ENCODE results near the gene ATRIP. TPM values are rescaled to one million over a fixed set of nuclear protein-coding genes. Genes with fewer than 3 reads are reported as not detected.
A peak's percentile ranks its signal among the peaks of the same experiment; 100 is the strongest.

The ATRIP gene
- total RNA-seq, 1 experiment from 2014 or later: 16.1 TPM

- Histone ChIP-seq H3K9me2 (replicated peaks; ENCODE audit: low read length) (no peaks in the 10 kb centered on the region), H3K79me2 (ENCODE audit: low read length) (no peaks in the 10 kb centered on the region), H2AFZ (ENCODE audit: low read length) (no peak overlapping the region), H3K9ac (ENCODE audit: low read length) (no peak overlapping the region), H3F3A (ENCODE audit: low read length, unreplicated experiment) (no peaks in the 10 kb centered on the region), H3K4me3 (ENCODE audit: low read length) (no peak overlapping the region), H3K27me3 (ENCODE audit: low read length) (no peaks in the 10 kb centered on the region), H3K4me1 (ENCODE audit: insufficient read depth, low read length) (no peaks in the 10 kb centered on the region), H4K20me1 (ENCODE audit: low read length) (no peaks in the 10 kb centered on the region), H3K36me3 (ENCODE audit: low read depth, low read length) (no peaks in the 10 kb centered on the region), H3K9me3 (ENCODE audit: low read length) (no peaks in the 10 kb centered on the region), H3K4me2 (ENCODE audit: low read length) (no peak overlapping the region), H3K27ac (ENCODE audit: low read length) (no peak overlapping the region)
- no peak for DNase-seq
- POLR2A ChIA-PET (ENCODE audit: unreplicated experiment): no interaction called here
- intact Hi-C loops (cut with micrococcal nuclease): no loop called here
- no peak for TF ChIP-seq EZH2phosphoT487 (IDR thresholded peaks at IDR 0.05; ENCODE audit: borderline replicate concordance, low read length)
- no peak for TF ChIP-seq EZH2 (IDR thresholded peaks at IDR 0.05; ENCODE audit: low read length, unreplicated experiment)
- no peak for TF ChIP-seq CTCF (conservative IDR thresholded peaks at IDR 0.05; ENCODE audit: low read depth, low read length)
- CTCF ChIA-PET: no interaction called here
- no TSS peak for BruUV-seq (replicated peaks)
- no peak for ATAC-seq
Measured at GRCh38 chr3:48419597-48419996, 26.9 kb upstream of the ATRIP start.

- no peaks in the 10 kb centered on the region for H3K36me3 ChIP-seq (ENCODE audit: low read depth, low read length)
- POLR2A ChIA-PET (ENCODE audit: unreplicated experiment): no interaction called here
Measured at GRCh38 chr3:48420561-48420960, 26.0 kb upstream of the ATRIP start.

GRCh38 chr3:48422272-48422671 is 24.3 kb upstream of the ATRIP start:
- TF ChIP-seq EZH2 (IDR thresholded peaks at IDR 0.05; ENCODE audit: low read length, unreplicated experiment) (no peak), CTCF (conservative IDR thresholded peaks at IDR 0.05; ENCODE audit: low read depth, low read length) (peak; percentile 41)
- H4K20me1 ChIP-seq (ENCODE audit: low read length): no peaks in the 10 kb centered on the region
- ATAC-seq: peak; percentile 48
- no peaks in the 10 kb centered on the region for H3F3A ChIP-seq (ENCODE audit: low read length, unreplicated experiment)
- ChIA-PET CTCF (no interaction called here), POLR2A (ENCODE audit: unreplicated experiment) (no interaction called here)
- H3K79me2 ChIP-seq (ENCODE audit: low read length): peaks cover 6% of the 10 kb centered on the region
- BruUV-seq (replicated peaks): no TSS peak
- H3K9me2 ChIP-seq (replicated peaks; ENCODE audit: low read length): no peaks in the 10 kb centered on the region
- no peak overlapping the region for H3K9ac ChIP-seq (ENCODE audit: low read length)
- H2AFZ ChIP-seq (ENCODE audit: low read length): no peak overlapping the region
- no peak for DNase-seq
- H3K27ac ChIP-seq (ENCODE audit: low read length): no peak overlapping the region
- H3K36me3 ChIP-seq (ENCODE audit: low read depth, low read length): no peaks in the 10 kb centered on the region
- no peaks in the 10 kb centered on the region for H3K9me3 ChIP-seq (ENCODE audit: low read length)
- intact Hi-C loops (cut with micrococcal nuclease): no loop called here
- no peak overlapping the region for H3K4me3 ChIP-seq (ENCODE audit: low read length)
- H3K4me1 ChIP-seq (ENCODE audit: insufficient read depth, low read length): peaks cover 6% of the 10 kb centered on the region; the same call in 1 of the 2 replicates
- no peak overlapping the region for H3K4me2 ChIP-seq (ENCODE audit: low read length)
- H3K27me3 ChIP-seq (ENCODE audit: low read length): no peaks in the 10 kb centered on the region

More at GRCh38 chr3:48420561-48420960, 26.0 kb upstream of the ATRIP start:
- no peaks in the 10 kb centered on the region for H3K4me1 ChIP-seq (ENCODE audit: insufficient read depth, low read length)
- no peaks in the 10 kb centered on the region for H3K9me3 ChIP-seq (ENCODE audit: low read length)
- no peak overlapping the region for H3K4me2 ChIP-seq (ENCODE audit: low read length)
- H3K4me3 ChIP-seq (ENCODE audit: low read length): no peak overlapping the region
- intact Hi-C loops (cut with micrococcal nuclease): no loop called here
- no peaks in the 10 kb centered on the region for H3K79me2 ChIP-seq (ENCODE audit: low read length)
- H3K9me2 ChIP-seq (replicated peaks; ENCODE audit: low read length): no peaks in the 10 kb centered on the region
- TF ChIP-seq CTCF (conservative IDR thresholded peaks at IDR 0.05; ENCODE audit: low read depth, low read length): no peak
- no peak for TF ChIP-seq EZH2phosphoT487 (IDR thresholded peaks at IDR 0.05; ENCODE audit: borderline replicate concordance, low read length)
- no peak overlapping the region for H2AFZ ChIP-seq (ENCODE audit: low read length)
- no peaks in the 10 kb centered on the region for H4K20me1 ChIP-seq (ENCODE audit: low read length)
- no TSS peak for BruUV-seq (replicated peaks)
- no peak overlapping the region for H3K27ac ChIP-seq (ENCODE audit: low read length)
- no peaks in the 10 kb centered on the region for H3K27me3 ChIP-seq (ENCODE audit: low read length)
- no peak for DNase-seq
- H3F3A ChIP-seq (ENCODE audit: low read length, unreplicated experiment): no peaks in the 10 kb centered on the region
- no peak overlapping the region for H3K9ac ChIP-seq (ENCODE audit: low read length)
- CTCF ChIA-PET: no interaction called here
- no peak for ATAC-seq

All from PC-3 (cell line).